ENCODE results near the gene DPH6.

DNA sequence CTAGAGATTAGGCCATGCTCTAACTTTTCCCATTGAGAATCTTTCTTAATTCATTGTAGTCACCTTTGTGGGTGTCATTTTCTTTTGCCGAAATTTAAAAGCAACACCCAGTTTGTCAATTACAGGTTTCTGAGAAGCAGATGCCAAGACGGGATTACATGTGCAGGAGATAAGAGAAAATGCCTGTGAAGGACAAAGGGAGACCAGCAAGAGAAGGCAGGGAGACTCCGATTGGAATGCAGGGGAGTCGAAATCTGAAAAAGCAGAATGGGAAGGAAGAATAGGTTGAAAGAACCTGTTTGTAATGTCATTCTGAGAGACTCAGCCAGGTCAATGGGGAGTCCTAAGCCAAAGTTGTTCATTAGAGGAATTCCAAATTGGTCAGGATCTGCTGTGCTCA is 3.6 kb upstream of the DPH6 start:
- TF ChIP-seq, protein P1, sequence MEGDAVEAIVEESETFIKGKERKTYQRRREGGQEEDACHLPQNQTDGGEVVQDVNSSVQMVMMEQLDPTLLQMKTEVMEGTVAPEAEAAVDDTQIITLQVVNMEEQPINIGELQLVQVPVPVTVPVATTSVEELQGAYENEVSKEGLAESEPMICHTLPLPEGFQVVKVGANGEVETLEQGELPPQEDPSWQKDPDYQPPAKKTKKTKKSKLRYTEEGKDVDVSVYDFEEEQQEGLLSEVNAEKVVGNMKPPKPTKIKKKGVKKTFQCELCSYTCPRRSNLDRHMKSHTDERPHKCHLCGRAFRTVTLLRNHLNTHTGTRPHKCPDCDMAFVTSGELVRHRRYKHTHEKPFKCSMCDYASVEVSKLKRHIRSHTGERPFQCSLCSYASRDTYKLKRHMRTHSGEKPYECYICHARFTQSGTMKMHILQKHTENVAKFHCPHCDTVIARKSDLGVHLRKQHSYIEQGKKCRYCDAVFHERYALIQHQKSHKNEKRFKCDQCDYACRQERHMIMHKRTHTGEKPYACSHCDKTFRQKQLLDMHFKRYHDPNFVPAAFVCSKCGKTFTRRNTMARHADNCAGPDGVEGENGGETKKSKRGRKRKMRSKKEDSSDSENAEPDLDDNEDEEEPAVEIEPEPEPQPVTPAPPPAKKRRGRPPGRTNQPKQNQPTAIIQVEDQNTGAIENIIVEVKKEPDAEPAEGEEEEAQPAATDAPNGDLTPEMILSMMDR (IDR thresholded peaks at IDR 0.05): no peak
- TF ChIP-seq EZH2 (IDR thresholded peaks at IDR 0.05): no peak
